Lung (tissue), 12 donors: ENCODE results near the gene GRHL1. TPM values are rescaled to one million over a fixed set of nuclear protein-coding genes. Genes with fewer than 3 reads are reported as not detected.

Experiments used
- ATAC-seq: fragments of 200-7000 bp; cut with Tn5 transposase; one replicate; pipeline ENCODE4 v1.9.1; 2020; ENCODE audit warnings: moderate number of reproducible peaks; ENCODE audit not compliant: insufficient read depth, low FRiP score
- DNase-seq, 3 donors: peaks; one replicate each; pipeline ENCODE4 v3.0.0-alpha.2; 2013 to 2017
- H3K27ac ChIP-seq, 2 donors: one replicate each; pipeline ENCODE4 v1.5.1; 2013; ENCODE audit warnings: mild to moderate bottlenecking in 2 of 2, moderate library complexity in 2 of 2, control low read depth in 1 of 2, inconsistent platforms in 1 of 2, low read depth in 1 of 2, low read length in 1 of 2
- H3K27me3 ChIP-seq, 3 donors: one replicate each; pipeline ENCODE4 v1.5.1; 2013; ENCODE audit warnings: low read length in 2 of 3; ENCODE audit not compliant: control insufficient read depth in 3 of 3, insufficient read depth in 3 of 3
- H3K36me3 ChIP-seq, 4 donors: one replicate each; pipeline ENCODE4 v1.5.1; 2013; ENCODE audit warnings: low read length in 4 of 4, mild to moderate bottlenecking in 1 of 4, moderate library complexity in 1 of 4; ENCODE audit not compliant: control insufficient read depth in 4 of 4, insufficient read depth in 4 of 4
- H3K4me1 ChIP-seq, 5 donors: one replicate each; pipeline ENCODE4 v1.5.1; 2013; ENCODE audit warnings: low read length in 5 of 5, mild to moderate bottlenecking in 2 of 5, moderate library complexity in 1 of 5; ENCODE audit not compliant: control insufficient read depth in 5 of 5, insufficient read depth in 5 of 5
- H3K4me3 ChIP-seq: one replicate; pipeline ENCODE4 v1.5.1; 2013; ENCODE audit warnings: mild to moderate bottlenecking, control low read depth, moderate library complexity
- H3K9ac ChIP-seq, 2 donors: one replicate each; pipeline ENCODE4 v1.5.1; 2013; ENCODE audit warnings: low read length in 2 of 2, control low read depth in 1 of 2; ENCODE audit not compliant: insufficient read depth in 1 of 2
- H3K9me3 ChIP-seq, 4 donors: one replicate each; pipeline ENCODE4 v1.5.1; 2013; ENCODE audit warnings: low read length in 3 of 4, mild to moderate bottlenecking in 1 of 4, moderate library complexity in 1 of 4; ENCODE audit not compliant: control insufficient read depth in 4 of 4, insufficient read depth in 3 of 4
- CTCF ChIP-seq: IDR thresholded peaks from 2 replicates; pipeline ENCODE4 v1.5.1; 2012; ENCODE audit warnings: mild to moderate bottlenecking; ENCODE audit errors: control extremely low read depth, extremely low read depth
- WGBS, 2 donors: extraction: QIAGEN DNeasy Blood & Tissue Kit; methylation state at CpG; one replicate each; pipeline ENCODE4 v1.1.7; 2013; 5-methylcytosine and 5-hydroxymethylcytosine counted together
- polyA plus RNA-seq, 2 donors: library from polyadenylated mRNA; stranded (reverse); fragments of 200-250 nt; gene quantifications; one replicate each; pipeline ENCODE4 v1.2.1, GENCODE V29; 2013
- total RNA-seq, 2 donors: library from RNA; depleted of rRNA in 1 of 2; stranded (reverse); fragments of >200 nt in 1 of 2; gene quantifications; one replicate each; pipeline ENCODE4 v1.2.1, GENCODE V29; 2014 to 2021
- donor health status: control.
- donor health status: control.
- donor health status: Bipolar disorder and iron deficiency.
- donor health status: healthy.
- donor health status: DM: yes; HTN: yes; CAD: no.

GRHL1 gene
- total and polyA plus RNA-seq, 4 donors, result 1.8 to 13.6 (median 5.6) TPM

GRCh38 chr2:9982891-9983290 lies 31.4 kb downstream of the GRHL1 start:
- peaks cover 0 to 9% (median 7%) of the 10 kb centered on the region in 3 donors for H3K27me3 ChIP-seq
- DNase-seq (no peak), ATAC-seq (no peak)
- 93 to 96% methylated on average over 10 of the region's 10 CpGs for WGBS, 2 donors
- H3K27ac ChIP-seq, result no peak overlapping the region
- H3K9me3 ChIP-seq, result no peaks in the 10 kb centered on the region
- TF ChIP-seq CTCF, result no peak
- peaks cover 0 to 9% (median 0%) of the 10 kb centered on the region in 5 donors for H3K4me1 ChIP-seq
- peaks cover 0 to 4% (median 0%) of the 10 kb centered on the region in 4 donors for H3K36me3 ChIP-seq
- H3K4me3 ChIP-seq, result no peak overlapping the region
- no peak overlapping the region for H3K9ac ChIP-seq

- DNase-seq (no peak), ATAC-seq (no peak)
- 68 to 80% methylated on average over 15 of the region's 15 CpGs for WGBS, 2 donors
- no peak overlapping the region for H3K4me3 ChIP-seq
- peaks cover 0 to 9% (median 3%) of the 10 kb centered on the region in 3 donors for H3K27me3 ChIP-seq
- no peak overlapping the region for H3K9ac ChIP-seq
- H3K36me3 ChIP-seq, result peaks cover 0 to 7% (median 0%) of the 10 kb centered on the region in 4 donors
- peaks cover 0 to 9% (median 0%) of the 10 kb centered on the region in 5 donors for H3K4me1 ChIP-seq
- no peak for TF ChIP-seq CTCF
- H3K9me3 ChIP-seq, result no peaks in the 10 kb centered on the region
- no peak overlapping the region for H3K27ac ChIP-seq
Observed at GRCh38 chr2:9983401-9984216, 32.1 kb downstream of the GRHL1 start.

GRCh38 chr2:9984217-9984739 lies 32.8 kb downstream of the GRHL1 start:
- peak; percentile 73 for TF ChIP-seq CTCF
- Histone ChIP-seq H3K36me3 (peaks cover 0 to 7% (median 0%) of the 10 kb centered on the region in 4 donors), H3K4me1 (peaks cover 0 to 9% (median 0%) of the 10 kb centered on the region in 5 donors), H3K9ac (no peak overlapping the region), H3K27me3 (peaks cover 0 to 9% (median 3%) of the 10 kb centered on the region in 3 donors), H3K4me3 (no peak overlapping the region), H3K27ac (no peak overlapping the region), H3K9me3 (no peaks in the 10 kb centered on the region)
- 29 to 49% methylated on average over 7 of the region's 7 CpGs for WGBS, 2 donors
- ATAC-seq (peak; percentile 79), DNase-seq (peak in 2 of 3 donors; percentile 72 to 76)
